ENCODE measurements around the gene GASK1A. TPM values are rescaled to one million over a fixed set of nuclear protein-coding genes. Genes with fewer than 3 reads are reported as not detected.
"Not testable (repeated sequence)": the region's sequence is repeated elsewhere in the genome, so short reads cannot be mapped to it uniquely, and the experiment has no call there.

The GASK1A gene
- total RNA-seq, 1 donor from 2014 or later: not detected

DNA sequence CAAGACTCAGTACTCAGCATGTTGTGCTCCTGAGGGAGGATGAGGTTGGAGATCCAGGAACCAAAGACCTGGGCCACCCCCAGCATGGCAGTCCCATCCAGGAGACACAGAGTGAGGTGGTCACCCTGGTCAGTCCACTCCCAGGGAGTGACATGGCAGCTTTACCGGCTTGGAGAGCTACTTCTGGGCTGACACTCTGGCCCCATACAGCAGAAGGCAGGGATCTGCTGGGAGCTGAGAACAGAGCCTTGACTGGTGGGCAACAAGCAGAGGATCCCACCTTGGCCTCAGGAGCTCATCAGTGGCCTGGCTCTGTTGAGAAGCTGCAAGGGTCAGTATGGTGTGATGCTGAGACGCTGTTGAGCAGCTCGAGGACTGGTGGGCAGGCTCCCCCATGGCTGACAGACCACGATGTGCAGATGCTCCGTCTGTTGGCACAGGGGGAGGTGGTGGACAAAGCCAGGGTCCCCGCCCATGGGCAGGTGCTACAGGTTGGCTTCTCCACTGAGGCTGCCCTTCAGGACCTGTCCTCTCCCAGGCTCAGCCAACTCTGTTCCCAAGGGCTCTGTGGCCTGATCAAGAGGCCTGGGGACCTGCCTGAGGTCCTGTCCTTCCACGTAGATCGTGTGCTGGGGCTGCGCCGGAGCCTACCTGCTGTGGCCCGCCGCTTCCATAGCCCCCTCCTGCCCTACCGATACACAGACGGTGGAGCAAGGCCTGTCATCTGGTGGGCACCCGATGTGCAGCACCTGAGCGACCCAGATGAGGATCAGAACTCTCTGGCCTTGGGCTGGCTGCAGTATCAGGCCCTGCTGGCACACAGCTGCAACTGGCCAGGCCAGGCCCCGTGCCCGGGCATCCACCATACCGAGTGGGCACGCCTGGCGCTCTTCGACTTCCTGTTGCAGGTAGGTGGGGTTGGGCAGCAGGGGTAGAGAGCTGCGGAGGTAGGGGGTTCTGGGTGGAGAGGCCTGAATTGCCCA is 53.8 kb downstream of the GASK1A start:
- DNase-seq: no peak

DNA sequence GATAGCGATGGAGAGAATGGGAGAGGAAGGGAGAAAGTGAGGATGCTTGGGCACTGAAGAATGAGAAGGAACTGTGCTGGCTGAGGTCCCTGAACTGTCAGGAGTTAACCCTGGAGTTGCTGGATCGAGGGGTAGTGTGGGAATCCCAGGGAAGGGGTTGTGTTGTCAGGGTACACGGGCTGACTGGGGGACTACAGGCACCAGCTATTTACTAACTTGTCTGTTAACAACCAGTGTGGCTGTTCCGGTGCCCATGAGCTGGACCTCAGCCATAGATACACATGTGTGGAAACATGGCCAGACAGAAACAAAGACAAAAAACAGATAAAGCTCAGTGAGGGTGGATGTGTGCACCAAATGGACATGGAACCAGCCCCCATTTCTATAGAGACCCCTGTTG is 55.1 kb downstream of the GASK1A start:
- DNase-seq: no peak

DNA sequence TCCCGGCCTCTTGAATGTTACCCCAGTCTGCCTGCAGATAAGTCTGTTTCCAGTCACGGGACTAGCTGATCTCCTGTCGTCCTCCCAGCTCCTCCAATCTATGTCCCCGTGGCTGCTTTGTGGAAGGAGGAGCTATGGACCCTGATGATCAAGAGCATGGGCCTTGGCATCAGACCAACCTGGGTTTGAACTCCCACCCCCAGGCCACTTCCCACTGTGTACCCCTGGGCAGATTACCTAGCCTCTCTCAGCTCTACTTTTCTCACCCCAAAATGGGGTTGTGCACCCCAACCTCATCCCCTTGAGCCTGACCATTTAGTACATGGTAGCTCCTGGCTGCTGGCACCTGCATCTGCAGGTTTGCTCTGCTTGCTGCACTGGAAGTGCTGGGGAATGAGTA is 55.8 kb downstream of the GASK1A start:
- no peak for DNase-seq

DNA sequence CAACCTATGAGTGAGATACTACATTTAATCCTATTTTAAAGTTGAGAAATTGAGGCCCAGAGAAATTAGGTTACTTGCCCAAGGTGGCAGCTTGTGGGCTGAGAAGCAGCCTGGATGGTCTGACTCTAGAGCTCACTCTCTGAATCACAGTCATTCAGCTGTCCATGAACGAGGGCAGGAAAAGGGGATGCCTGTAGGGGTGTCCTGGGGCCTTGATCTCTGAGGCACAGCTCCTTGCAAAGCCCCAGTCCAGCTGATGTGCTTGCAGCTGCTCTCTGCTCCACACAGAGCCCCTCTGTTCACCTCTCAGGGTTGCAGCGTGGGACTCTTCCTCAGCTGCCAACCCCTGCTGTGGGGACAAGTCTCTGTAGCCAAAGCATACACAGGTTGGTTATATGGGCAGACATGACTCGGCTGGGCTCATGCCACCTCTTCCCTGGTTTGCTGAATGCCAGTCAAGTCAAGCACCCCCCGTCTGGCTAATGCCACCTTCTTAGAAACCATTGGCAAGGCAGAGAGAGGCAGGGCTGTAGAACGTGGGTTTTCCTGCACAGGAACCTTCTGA is 56.8 kb downstream of the GASK1A start:
- DNase-seq: no peak

DNA sequence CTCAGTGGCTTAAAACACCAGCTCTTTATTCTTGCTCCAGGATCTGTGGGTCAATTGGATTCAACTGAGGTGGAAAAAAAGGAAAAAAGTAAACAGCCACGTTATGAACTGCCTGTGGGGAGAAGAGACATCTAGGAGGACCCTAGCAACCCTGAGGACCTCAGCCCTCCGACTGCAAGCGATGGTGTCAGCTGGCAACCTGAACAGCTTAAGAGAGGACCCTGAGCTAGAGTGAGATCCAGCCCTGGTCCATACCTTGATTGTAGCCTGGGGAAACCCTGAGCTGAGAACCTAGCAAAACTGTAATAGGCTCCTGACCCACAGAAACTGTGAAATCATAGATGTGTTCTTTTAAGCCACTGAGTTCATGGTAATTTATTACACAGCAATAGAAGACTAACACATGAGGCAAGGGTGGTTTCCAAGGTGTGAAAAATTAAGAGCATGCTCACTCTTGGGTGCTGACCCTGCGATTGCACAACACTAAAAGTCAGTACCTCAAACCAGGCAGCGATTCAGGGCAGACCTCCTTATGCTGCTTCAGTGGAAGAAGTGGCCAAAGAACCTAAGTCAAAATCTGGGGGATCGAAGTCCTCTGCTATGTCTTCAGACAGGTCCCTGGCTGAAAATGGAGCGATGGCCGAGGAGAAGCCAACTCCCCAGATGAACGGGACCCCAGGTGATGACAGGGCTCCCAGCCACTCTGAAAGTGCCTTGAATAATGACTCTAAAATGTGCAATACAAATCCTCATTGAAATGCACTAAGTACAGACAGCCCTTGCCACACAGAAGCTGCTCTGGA is 57.7 kb downstream of the GASK1A start:
- no peak for DNase-seq

DNA sequence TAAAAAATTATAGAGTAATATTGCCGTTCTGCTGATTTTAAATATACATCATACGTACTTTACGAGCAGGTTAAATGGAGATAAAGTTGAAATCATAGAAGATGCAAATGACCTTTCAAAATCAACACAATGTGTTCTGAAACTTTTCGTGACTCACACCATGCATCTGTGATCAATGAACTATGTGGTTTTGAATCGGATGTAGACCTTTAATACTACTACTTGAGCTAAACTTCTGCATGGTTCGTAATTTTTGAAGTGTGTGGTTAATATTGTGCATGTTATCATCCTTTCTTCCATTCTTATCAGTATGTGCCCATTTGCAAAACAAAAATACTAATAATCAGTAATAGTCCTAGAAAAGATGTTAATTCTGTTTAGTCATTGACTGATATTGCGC is 58.9 kb downstream of the GASK1A start:
- DNase-seq: no peak

DNA sequence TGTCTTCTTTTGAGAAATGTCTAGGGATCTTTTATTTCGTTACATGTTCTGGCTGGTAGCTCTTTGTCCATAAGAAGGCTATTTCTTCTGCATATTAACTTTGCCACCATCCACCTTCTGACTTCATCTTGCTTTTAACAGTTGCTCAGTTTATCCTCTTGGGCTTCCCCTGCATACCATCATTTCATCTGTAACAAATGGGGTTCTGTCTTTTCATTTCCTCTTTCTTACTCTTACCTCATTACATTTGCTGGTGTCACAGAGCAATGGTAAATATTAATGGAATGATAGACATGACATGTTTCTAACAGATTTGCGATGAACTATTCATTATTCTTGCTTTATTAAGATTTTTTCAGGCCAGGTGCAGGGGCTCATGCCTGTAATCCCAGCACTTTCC is 62.4 kb downstream of the GASK1A start:
- DNase-seq: no peak

DNA sequence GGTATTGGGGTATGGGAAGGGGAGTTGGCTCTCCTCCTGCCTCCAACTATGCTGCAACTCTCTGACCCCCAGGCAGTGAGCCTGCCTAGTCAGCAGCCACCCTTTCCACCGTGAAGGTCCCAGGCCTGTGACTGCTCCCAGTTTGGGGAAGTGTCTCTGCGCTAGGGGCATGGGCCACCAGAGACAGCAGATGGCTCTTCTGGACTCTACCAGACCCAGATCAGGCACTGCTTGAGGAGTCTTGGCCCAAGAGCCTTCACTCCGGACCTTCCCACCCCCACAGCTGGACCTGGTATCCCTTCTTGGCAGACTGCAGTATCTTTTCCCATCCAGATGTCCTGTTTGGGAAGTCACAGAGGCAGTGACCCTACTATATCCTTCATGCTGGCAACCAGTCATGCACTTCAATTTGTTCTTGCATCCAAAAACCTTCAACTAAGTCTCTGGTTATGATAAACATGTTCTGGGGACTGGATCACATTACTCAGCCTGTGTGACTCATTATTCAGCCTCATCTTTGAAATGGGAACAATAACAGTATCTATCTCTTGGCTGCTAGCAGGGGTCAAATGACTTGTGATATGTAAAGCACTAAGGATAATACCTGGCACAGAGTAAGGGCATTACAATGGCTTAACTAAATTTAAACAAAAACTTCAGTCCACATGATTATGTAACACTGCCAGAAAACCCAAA is 64.1 kb downstream of the GASK1A start:
- no peak for DNase-seq

DNA sequence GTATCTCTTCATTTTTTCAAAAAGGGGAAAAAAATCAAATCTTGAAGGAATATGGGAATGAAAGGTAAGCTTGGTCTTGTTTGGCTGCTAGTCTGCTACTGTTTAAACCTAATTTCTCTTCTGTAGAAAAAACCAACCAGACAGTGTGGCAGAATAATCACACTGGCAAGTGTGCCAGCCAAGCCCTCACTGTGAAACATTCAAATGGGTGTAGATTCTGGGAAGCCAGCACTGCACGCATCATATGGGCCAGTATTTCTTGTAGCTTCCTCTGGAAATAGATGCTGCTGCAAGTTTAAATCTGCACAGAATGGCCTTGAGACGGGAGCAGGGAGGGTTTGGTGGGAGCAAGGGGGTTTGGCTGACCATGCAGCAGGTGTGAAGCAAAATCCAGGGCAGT is 64.7 kb downstream of the GASK1A start:
- no peak for DNase-seq

DNA sequence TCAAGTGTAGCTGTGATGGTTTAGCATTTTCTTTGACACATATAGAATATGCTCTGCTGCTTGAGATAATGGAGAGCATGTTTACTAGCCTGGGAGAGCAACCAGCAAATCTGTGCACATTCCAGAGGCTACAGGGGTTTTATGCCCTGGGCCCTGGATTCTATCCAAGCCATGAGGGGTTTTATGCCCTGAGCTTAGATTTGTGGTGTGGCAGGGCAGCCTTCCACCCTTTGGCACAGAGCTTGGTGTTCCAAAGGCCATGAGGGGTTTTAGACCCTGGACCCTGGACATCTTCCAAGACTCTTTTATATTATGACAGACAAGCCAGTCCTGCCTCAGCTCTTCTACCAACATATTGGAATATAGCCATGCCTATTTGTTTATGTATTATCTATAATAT is 66.0 kb downstream of the GASK1A start:
- not testable (repeated sequence) for DNase-seq

DNA sequence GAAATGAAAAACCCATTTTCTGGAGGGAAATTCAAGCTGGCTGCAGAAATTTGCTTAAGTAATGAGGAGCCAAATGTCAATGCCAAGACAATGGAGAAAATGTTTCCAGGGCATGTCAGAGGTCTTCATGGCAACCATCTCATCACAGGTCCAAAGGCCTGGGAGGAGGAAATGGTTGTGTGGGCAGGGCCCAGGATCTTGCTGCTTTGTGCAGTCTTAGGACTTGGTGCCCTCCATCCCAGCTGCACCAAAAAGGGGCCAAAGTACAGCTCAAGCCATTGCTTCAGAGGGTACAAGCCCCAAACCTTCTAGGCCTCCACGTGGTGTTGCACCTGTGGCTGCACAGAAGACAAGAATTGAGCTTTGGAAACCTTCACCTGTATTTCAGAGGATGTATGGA is 67.5 kb downstream of the GASK1A start:
- no peak for DNase-seq

DNA sequence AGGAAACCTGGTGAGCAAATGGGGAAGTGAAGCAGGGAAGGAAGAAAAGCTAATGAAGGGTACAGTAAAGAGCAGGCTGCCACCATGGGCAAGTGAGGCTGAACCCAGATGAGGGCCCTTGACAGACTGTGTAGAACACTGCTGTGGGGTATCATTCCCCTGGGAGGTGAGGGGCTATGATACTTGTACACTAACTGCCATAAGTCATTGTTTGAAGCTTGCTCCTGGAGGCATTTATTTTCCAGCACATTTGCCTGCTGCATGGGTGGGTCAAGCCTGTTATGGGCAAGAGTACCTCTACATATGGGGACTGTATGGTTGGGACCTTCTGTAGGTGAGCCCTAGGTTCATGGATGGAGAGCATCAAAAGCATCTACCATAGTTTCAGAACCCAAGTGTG is 69.4 kb downstream of the GASK1A start:
- DNase-seq: no peak

DNA sequence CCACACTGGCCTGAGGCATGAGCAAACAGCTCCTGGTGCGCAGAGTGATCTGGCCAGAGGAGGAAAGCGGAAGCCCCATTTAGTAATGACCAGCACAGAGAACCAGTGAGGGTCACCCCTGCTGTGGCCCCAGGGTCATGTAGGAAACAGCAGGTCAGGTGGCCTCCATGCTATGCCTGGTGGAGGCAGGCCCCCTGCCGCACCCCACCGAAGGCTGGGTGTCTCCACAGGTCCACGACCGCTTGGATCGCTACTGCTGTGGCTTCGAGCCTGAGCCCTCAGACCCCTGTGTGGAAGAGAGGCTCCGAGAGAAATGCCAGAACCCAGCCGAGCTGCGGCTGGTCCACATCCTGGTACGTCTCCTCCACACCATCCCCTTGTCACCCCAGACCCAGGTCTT is 74.2 kb downstream of the GASK1A start:
- no peak for DNase-seq

DNA sequence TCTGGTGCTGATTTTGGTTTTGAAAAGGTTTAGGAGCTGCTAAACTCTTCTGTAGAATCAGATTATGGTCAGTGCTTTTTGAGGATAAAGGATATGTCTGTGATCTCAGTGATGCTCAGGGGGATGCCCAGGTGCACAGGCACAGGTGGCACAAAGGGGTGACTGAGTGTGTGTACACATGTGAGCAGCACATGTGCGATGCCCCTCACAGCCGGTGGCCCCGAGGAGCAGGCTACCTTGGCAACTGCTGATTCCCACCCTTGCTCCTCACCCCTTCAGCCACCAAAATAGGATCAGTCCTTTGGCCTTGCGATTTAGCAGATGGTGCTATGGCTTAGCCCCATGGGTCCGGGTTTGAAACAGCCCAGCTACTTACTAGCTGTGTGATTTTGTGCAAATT is 75.6 kb downstream of the GASK1A start:
- no peak for DNase-seq

DNA sequence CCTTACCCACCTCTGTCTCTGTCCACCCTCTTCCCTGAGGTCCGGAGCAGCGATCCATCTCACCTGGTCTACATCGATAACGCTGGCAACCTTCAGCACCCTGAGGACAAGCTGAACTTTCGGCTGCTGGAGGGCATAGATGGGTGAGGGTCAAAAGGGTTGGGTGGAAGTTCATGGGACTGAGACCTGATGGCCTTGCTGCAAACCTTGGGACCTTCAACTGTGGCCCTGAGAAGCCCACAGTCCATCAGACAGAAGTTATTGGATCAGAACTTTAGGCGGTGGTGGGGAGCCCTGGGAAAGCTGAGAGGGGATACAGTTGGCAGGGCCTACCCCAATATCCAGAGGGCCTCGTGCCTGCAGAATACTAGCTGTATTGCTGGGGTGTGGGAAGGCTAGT is 76.3 kb downstream of the GASK1A start:
- no peak for DNase-seq

DNA sequence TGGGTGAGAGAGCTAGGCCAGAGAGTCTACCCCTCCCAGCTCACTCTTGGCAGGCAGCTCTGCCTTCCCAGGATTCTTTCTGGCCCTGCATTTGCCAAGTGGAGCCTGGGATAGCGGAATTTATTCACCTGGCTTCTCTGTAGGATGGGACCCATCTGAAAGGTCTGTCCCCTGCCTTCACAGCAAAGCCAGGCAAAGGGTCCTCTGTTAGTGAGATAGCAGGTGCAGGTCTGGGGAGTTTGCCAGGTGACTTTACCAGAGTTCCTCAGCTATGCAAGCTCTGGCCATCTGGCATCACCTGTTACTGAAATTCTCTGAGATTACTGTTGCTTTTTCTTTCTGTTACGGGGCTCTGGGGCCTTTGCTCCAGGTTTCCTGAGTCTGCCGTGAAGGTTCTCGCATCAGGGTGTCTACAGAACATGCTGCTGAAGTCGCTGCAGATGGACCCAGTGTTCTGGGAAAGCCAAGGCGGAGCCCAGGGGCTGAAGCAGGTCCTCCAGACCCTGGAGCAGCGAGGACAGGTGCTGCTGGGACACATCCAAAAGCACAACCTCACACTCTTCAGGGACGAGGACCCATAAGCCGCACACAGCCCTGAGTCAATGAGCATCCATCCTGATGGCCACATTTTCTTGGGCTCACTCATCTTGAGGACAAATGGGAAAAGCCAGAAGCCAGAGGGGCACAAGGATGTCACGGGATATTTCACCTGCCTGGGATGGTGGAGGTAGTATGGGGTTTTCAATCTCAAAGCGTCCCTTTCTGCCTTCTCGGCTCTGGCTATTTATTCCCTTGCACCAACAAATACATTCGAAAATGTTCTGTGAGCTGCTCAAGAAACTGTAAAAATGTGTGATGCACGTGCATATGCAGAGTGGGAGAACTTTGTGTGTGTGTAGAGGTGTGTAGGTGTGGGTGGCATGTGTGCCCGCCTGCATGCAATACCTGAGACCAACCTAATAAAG is 77.0 kb downstream of the GASK1A start:
- no peak for DNase-seq

DNA sequence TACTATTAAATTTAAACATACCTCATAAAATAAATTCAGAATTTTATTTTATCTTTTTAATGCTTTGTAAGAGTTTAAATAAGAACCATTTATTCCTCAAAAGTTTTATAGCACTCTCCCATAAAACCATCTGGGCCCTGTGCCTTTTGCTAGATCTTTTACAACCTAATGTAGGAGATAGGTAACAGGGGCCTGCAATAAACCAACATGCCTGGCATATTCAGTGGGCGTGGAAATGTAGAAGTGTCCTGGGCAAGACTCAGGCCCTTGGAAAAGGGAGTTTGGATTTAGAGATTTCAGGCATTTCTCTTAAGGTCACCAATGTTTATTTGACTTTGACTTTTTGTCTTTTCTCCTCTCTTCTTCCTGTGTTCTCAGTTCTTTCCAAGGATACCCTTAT is 80.3 kb downstream of the GASK1A start:
- DNase-seq: no peak

DNA sequence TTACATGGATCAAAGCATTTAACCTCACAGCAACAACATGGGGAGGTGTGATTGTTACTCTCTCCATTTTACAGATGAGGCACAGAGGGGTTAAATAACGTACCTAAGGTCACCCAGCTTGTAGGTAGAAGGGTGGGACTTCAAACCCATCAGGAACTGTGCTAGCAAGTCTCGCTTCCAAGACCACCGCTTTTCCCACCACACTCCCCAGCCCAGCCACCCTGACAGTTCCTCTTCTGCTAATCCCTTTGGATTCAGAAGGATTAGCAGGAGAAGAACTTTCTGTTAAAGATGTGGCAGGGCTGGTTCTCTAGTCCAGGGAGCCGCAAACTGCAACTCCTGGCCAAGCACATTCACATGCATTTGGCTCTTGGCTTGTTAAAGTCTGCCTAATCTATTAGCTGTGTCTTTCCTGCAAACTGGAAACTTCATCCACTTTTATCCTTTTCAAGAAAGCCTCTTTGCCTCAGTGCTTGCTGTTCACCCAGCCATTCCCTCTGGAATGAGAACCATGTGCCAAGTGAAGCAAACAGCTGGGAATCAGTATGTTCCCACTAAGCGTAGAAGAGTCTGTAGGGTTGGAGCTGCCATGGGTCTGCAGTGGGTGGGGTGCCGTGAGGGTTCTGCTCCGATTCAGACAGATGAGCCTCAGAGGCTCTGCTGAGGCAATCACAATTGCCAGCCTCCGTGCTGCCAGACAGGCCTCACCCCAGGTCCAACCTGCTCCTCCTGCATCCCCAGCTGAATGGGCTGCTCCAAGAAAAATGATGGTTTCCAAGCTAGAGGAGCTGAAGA is 82.2 kb downstream of the GASK1A start:
- DNase-seq: no peak

DNA sequence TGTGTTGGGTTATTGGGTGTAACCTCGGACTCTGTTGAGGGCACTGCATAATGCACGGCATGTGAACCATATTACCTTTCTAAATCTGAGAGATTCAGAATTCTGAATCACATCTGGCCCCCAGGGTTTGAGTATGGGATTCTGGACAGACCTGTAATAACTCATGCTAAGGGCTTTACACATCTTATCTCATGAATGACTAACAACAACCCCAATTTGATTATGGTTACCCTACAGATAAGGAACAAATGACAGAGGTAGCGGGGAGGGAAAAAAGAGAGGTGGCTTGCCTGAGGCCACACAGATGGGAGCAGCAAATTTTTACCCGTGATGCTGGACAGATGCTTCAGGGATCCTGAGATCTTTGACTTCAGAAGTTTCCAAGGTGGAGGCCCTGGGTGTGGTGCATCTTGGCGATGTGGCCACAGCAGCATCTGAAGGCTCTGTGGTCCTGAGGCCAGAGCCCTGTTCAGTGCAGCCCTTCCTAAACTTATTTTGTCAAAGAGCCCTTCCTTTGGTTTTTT is 83.0 kb downstream of the GASK1A start:
- no peak for DNase-seq

DNA sequence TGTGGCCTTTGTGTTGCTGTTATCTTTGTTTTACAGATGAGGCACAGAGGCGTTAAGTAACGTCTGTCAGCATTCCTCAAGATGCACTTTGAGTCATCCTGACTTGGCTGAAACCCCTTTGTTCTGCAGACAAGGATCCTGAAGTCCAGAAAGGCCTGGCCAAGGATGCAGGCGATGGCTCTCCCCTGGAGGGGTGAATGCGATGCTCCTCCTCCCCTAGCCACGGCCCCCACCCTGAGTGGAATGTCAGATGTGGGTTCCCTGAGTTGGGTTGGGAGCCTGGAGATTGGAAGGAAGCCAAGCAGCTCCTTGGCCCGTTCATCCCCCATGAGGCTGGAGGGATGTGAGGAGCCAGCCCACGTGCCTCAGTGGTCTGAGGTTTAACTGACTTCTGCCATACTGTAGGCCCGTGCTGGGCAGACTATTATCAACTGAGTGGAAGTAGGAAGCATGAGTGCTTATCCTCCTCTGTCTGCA is 83.5 kb downstream of the GASK1A start:
- no peak for DNase-seq
